GM23338 (cell line): Measurements from ENCODE around the gene GRK5. TPM values are rescaled to one million over a fixed set of nuclear protein-coding genes. Genes with fewer than 3 reads are reported as not detected.

ENCODE experiments used
- ATAC-seq: fragments of 200-7000 bp; cut with Tn5 transposase; 3 replicates; pipeline ENCODE4 v1.9.1; 2020
- DNase-seq: peaks from one replicate; pipeline ENCODE4 v3.0.0-alpha.2; 2015; ENCODE audit warnings: low spot score
- H2AFZ ChIP-seq: fragments of 200-600 bp; sonication (generic); 2 replicates; pipeline ENCODE4 v1.8.0; 2016; ENCODE audit warnings: antibody characterized with exemption, mild to moderate bottlenecking, moderate library complexity
- H3F3A ChIP-seq: fragments of 200-600 bp; sonication (generic); replicated peaks from 2 replicates; pipeline ENCODE4 v1.8.0; 2017; ENCODE audit warnings: antibody characterized with exemption, mixed run types, low read depth
- H3K27ac ChIP-seq: fragments of 200-600 bp; sonication (generic); 2 replicates; pipeline ENCODE4 v1.6.1; 2016; ENCODE audit warnings: low read depth
- H3K27me3 ChIP-seq: fragments of 200-600 bp; sonication (generic); 2 replicates; pipeline ENCODE4 v1.8.0; 2016; ENCODE audit warnings: mild to moderate bottlenecking, mixed run types, moderate library complexity; ENCODE audit not compliant: insufficient read depth
- H3K36me3 ChIP-seq: fragments of 200-600 bp; sonication (generic); 2 replicates; pipeline ENCODE4 v1.8.0; 2016; ENCODE audit warnings: mild to moderate bottlenecking; ENCODE audit not compliant: insufficient read depth
- H3K4me1 ChIP-seq: fragments of 200-600 bp; sonication (generic); 2 replicates; pipeline ENCODE4 v1.8.0; 2016; ENCODE audit warnings: mild to moderate bottlenecking, moderate library complexity; ENCODE audit not compliant: insufficient read depth
- H3K4me2 ChIP-seq: fragments of 200-600 bp; sonication (generic); 2 replicates; pipeline ENCODE4 v1.7.1; 2017; ENCODE audit warnings: mixed run types
- H3K4me3 ChIP-seq: fragments of 200-600 bp; sonication (generic); 2 replicates; pipeline ENCODE4 v1.6.1; 2016; ENCODE audit warnings: mixed run types
- H3K79me2 ChIP-seq: fragments of 200-600 bp; sonication (generic); replicated peaks from 2 replicates; pipeline ENCODE4 v1.8.0; 2017; ENCODE audit warnings: mild to moderate bottlenecking; ENCODE audit not compliant: insufficient read depth
- H3K9me2 ChIP-seq: fragments of 200-600 bp; sonication (generic); 2 replicates; pipeline ENCODE4 v1.8.0; 2017; ENCODE audit not compliant: insufficient read depth
- H4K20me1 ChIP-seq: fragments of 200-600 bp; sonication (generic); replicated peaks from 2 replicates; pipeline ENCODE4 v1.8.0; 2017; ENCODE audit warnings: mild to moderate bottlenecking; ENCODE audit not compliant: insufficient read depth
- H3K27ac Mint-ChIP-seq: 2 replicates; pipeline ENCODE4 v1.8.0; 2020; ENCODE audit warnings: inconsistent platforms, mild to moderate bottlenecking, moderate library complexity, mixed read lengths
- H3K27me3 Mint-ChIP-seq: 3 replicates; pipeline ENCODE4 v1.8.0; 2022; ENCODE audit warnings: low read depth, mild to moderate bottlenecking, moderate library complexity, mixed read lengths, inconsistent platforms; ENCODE audit not compliant: insufficient read depth, poor library complexity
- H3K36me3 Mint-ChIP-seq: 3 replicates; pipeline ENCODE4 v1.8.0; 2021; ENCODE audit warnings: low read depth, mild to moderate bottlenecking, inconsistent platforms, moderate library complexity, mixed read lengths
- H3K4me1 Mint-ChIP-seq: 3 replicates; pipeline ENCODE4 v1.8.0; 2020; ENCODE audit warnings: mild to moderate bottlenecking, inconsistent platforms, mixed read lengths
- H3K4me3 Mint-ChIP-seq: 3 replicates; pipeline ENCODE4 v1.8.0; 2021; ENCODE audit warnings: moderate library complexity, mild to moderate bottlenecking, inconsistent platforms, mixed read lengths
- H3K9me3 Mint-ChIP-seq: 3 replicates; pipeline ENCODE4 v1.8.0; 2020; ENCODE audit warnings: moderate library complexity, mild to moderate bottlenecking, inconsistent platforms, mixed read lengths
- CREB1 ChIP-seq: fragments of 250-450 bp; sonication (Bioruptor Pico); IDR thresholded peaks from 2 replicates; pipeline ENCODE4 v1.5.0; 2020; ENCODE audit warnings: low read depth, mild to moderate bottlenecking, moderate library complexity
- ETS1 ChIP-seq: IDR thresholded peaks from 2 replicates; pipeline ENCODE4 v1.6.1; 2016; ENCODE audit warnings: antibody characterized with exemption
- EZH2 ChIP-seq: fragments of 200-600 bp; sonication (generic); IDR thresholded peaks from one replicate; pipeline ENCODE4 v1.8.0; 2017; ENCODE audit warnings: antibody characterized with exemption, mild to moderate bottlenecking, low read depth; ENCODE audit not compliant: unreplicated experiment
- POLR2AphosphoS5 ChIP-seq: IDR thresholded peaks from 2 replicates; pipeline ENCODE4 v1.6.1; 2016; ENCODE audit warnings: antibody characterized with exemption, low read depth
- STAT1 ChIP-seq: IDR thresholded peaks from one replicate; pipeline ENCODE4 v1.6.1; 2016; ENCODE audit warnings: antibody characterized with exemption; ENCODE audit not compliant: unreplicated experiment
- ZNF331 ChIP-seq: fragments of 250-450 bp; sonication (Bioruptor Pico); IDR thresholded peaks from 2 replicates; pipeline ENCODE4 v1.5.0; 2020; ENCODE audit warnings: low read depth, mild to moderate bottlenecking, moderate library complexity
- polyA plus RNA-seq: library from polyadenylated mRNA; unstranded; fragments of >200 nt; fragmentation: Nextera tagmentation; extraction: Ambion mirVana; gene quantifications from 2 replicates; pipeline ENCODE4 v1.2.1, GENCODE V29; 2016
- total RNA-seq: library from RNA; depleted of rRNA; stranded (reverse); fragments of >200 nt; shearing (Covaris generic); gene quantifications from 2 replicates; pipeline ENCODE4 v1.2.3, GENCODE V29; 2014
- TF ChIP-seq, protein P1 (sequence below), 2 experiments: fragments of 200-600 bp in 1 of 2; sonication (generic) in 1 of 2; conservative IDR thresholded peaks; 2 replicates each; pipeline versions ENCODE4 v1.5.1 to v1.6.1; 2016 to 2017; ENCODE audit warnings: antibody characterized with exemption in 2 of 2, low read depth in 2 of 2, mild to moderate bottlenecking in 2 of 2, moderate library complexity in 1 of 2
- TF ChIP-seq, protein P2 (sequence below): fragments of 250-450 bp; sonication (Bioruptor Pico); IDR thresholded peaks from 2 replicates; pipeline ENCODE4 v1.5.0; 2020; ENCODE audit warnings: mild to moderate bottlenecking, moderate library complexity

GRK5 gene
- total and polyA plus RNA-seq, 2 experiments from 2014 or later: 0.53 to 2.0 TPM

DNA sequence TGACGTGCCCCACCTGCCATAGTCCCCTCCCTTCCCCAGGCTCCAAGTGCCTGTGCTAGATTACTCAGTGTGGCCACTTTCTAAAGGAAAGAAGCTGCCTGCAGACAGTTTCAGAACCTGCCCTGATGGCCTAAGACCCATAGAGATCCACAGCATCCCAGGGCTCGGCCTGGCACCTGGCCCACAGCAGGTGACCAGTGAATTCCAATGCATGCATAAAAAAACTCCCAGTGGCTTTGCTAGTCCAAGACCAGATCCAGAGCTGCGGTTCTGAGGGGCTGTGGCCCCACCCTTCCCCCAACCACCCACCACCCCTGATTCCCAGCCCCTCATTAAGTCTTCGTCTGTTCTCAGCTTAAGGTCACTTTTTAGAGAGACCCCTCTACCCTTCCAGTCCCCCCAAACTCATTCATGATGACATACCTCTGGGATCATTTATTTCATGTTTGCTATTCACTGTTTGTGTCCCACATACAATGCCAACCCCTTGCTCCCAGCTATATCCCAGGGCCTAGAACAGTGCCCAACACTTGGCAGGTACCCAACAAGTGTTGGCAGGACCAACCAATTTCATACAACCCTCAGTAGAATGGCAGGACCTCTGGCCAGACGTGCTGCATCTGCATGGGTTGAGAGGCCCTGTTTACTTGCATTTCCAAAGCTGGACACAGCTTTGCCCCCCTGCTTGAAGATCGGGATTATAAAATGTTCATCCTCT is 217.0 kb downstream of the GRK5 start:
- H2AFZ ChIP-seq: no peak overlapping the region
- Mint-ChIP-seq H3K36me3 (no peaks in the 10 kb centered on the region), H3K27me3 (peaks cover 7% of the 10 kb centered on the region), H3K4me1 (peaks cover 20% of the 10 kb centered on the region), H3K4me3 (no peak overlapping the region), H3K9me3 (no peaks in the 10 kb centered on the region), H3K27ac (no peak overlapping the region)
- H3K27me3 ChIP-seq: no peaks in the 10 kb centered on the region
- H3K27ac ChIP-seq: no peak overlapping the region
- TF ChIP-seq ZNF331 (no peak), STAT1 (no peak), ETS1 (no peak)
- TF ChIP-seq, protein P1, sequence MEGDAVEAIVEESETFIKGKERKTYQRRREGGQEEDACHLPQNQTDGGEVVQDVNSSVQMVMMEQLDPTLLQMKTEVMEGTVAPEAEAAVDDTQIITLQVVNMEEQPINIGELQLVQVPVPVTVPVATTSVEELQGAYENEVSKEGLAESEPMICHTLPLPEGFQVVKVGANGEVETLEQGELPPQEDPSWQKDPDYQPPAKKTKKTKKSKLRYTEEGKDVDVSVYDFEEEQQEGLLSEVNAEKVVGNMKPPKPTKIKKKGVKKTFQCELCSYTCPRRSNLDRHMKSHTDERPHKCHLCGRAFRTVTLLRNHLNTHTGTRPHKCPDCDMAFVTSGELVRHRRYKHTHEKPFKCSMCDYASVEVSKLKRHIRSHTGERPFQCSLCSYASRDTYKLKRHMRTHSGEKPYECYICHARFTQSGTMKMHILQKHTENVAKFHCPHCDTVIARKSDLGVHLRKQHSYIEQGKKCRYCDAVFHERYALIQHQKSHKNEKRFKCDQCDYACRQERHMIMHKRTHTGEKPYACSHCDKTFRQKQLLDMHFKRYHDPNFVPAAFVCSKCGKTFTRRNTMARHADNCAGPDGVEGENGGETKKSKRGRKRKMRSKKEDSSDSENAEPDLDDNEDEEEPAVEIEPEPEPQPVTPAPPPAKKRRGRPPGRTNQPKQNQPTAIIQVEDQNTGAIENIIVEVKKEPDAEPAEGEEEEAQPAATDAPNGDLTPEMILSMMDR (conservative IDR thresholded peaks at IDR 0.05; ENCODE audit: low read depth in 2 of 2): no peak
- no peaks in the 10 kb centered on the region for H3F3A ChIP-seq
- no peak overlapping the region for H3K4me2 ChIP-seq
- H3K9me2 ChIP-seq: no peaks in the 10 kb centered on the region
- DNase-seq: no peak
- peaks cover 7% of the 10 kb centered on the region for H3K4me1 ChIP-seq
- no peak overlapping the region for H3K4me3 ChIP-seq
- H3K79me2 ChIP-seq: no peaks in the 10 kb centered on the region
- ATAC-seq: no peak
- no peaks in the 10 kb centered on the region for H4K20me1 ChIP-seq
- H3K36me3 ChIP-seq: no peaks in the 10 kb centered on the region

DNA sequence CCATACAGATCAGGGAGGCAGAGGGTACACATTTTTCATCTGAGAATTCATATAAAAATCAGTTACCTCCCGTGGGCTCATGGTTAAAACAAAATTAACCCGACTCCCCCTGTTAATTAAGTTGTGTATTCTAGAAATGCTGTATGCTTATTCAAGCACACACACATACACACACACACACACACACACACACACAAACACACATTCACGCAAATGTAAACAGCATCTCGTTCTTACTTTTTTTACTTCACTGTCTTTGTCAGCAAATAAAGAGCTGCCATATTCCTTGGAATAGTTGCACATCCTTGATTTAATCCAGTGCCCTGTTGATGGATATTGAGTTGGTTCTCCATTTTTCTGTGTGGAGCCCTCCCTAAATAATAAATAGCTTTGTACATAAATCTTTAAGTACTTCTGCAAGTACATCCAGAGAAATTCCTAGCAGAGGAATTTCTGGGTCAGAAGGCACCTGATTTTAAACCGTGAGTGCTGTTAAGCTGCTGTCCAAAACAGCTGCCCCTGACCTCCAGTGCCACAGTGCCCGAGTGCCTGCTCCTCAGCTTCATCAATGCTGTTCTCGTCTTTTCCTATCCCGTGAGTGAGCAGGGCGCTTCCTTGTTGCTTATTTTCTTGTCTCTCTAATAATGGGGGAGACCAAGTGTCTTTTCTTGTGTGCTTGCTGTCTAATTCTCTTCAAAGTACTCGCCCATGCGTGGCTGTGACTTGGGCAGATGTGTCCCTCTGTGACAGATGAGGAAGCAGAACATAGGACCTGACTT is 217.9 kb downstream of the GRK5 start:
- Histone ChIP-seq H3K9me2 (no peaks in the 10 kb centered on the region), H3K4me1 (peaks cover 7% of the 10 kb centered on the region), H2AFZ (no peak overlapping the region), H3K36me3 (no peaks in the 10 kb centered on the region), H3K4me2 (no peak overlapping the region), H4K20me1 (no peaks in the 10 kb centered on the region), H3F3A (no peaks in the 10 kb centered on the region), H3K27me3 (no peaks in the 10 kb centered on the region), H3K27ac (no peak overlapping the region), H3K79me2 (no peaks in the 10 kb centered on the region), H3K4me3 (no peak overlapping the region)
- no peak overlapping the region for H3K27ac Mint-ChIP-seq
- ATAC-seq: no peak
- no peaks in the 10 kb centered on the region for H3K9me3 Mint-ChIP-seq
- H3K4me3 Mint-ChIP-seq: no peak overlapping the region
- no peak for DNase-seq
- H3K4me1 Mint-ChIP-seq: peaks cover 20% of the 10 kb centered on the region
- H3K27me3 Mint-ChIP-seq: peaks cover 3% of the 10 kb centered on the region
- no peaks in the 10 kb centered on the region for H3K36me3 Mint-ChIP-seq
- TF ChIP-seq, protein P2, sequence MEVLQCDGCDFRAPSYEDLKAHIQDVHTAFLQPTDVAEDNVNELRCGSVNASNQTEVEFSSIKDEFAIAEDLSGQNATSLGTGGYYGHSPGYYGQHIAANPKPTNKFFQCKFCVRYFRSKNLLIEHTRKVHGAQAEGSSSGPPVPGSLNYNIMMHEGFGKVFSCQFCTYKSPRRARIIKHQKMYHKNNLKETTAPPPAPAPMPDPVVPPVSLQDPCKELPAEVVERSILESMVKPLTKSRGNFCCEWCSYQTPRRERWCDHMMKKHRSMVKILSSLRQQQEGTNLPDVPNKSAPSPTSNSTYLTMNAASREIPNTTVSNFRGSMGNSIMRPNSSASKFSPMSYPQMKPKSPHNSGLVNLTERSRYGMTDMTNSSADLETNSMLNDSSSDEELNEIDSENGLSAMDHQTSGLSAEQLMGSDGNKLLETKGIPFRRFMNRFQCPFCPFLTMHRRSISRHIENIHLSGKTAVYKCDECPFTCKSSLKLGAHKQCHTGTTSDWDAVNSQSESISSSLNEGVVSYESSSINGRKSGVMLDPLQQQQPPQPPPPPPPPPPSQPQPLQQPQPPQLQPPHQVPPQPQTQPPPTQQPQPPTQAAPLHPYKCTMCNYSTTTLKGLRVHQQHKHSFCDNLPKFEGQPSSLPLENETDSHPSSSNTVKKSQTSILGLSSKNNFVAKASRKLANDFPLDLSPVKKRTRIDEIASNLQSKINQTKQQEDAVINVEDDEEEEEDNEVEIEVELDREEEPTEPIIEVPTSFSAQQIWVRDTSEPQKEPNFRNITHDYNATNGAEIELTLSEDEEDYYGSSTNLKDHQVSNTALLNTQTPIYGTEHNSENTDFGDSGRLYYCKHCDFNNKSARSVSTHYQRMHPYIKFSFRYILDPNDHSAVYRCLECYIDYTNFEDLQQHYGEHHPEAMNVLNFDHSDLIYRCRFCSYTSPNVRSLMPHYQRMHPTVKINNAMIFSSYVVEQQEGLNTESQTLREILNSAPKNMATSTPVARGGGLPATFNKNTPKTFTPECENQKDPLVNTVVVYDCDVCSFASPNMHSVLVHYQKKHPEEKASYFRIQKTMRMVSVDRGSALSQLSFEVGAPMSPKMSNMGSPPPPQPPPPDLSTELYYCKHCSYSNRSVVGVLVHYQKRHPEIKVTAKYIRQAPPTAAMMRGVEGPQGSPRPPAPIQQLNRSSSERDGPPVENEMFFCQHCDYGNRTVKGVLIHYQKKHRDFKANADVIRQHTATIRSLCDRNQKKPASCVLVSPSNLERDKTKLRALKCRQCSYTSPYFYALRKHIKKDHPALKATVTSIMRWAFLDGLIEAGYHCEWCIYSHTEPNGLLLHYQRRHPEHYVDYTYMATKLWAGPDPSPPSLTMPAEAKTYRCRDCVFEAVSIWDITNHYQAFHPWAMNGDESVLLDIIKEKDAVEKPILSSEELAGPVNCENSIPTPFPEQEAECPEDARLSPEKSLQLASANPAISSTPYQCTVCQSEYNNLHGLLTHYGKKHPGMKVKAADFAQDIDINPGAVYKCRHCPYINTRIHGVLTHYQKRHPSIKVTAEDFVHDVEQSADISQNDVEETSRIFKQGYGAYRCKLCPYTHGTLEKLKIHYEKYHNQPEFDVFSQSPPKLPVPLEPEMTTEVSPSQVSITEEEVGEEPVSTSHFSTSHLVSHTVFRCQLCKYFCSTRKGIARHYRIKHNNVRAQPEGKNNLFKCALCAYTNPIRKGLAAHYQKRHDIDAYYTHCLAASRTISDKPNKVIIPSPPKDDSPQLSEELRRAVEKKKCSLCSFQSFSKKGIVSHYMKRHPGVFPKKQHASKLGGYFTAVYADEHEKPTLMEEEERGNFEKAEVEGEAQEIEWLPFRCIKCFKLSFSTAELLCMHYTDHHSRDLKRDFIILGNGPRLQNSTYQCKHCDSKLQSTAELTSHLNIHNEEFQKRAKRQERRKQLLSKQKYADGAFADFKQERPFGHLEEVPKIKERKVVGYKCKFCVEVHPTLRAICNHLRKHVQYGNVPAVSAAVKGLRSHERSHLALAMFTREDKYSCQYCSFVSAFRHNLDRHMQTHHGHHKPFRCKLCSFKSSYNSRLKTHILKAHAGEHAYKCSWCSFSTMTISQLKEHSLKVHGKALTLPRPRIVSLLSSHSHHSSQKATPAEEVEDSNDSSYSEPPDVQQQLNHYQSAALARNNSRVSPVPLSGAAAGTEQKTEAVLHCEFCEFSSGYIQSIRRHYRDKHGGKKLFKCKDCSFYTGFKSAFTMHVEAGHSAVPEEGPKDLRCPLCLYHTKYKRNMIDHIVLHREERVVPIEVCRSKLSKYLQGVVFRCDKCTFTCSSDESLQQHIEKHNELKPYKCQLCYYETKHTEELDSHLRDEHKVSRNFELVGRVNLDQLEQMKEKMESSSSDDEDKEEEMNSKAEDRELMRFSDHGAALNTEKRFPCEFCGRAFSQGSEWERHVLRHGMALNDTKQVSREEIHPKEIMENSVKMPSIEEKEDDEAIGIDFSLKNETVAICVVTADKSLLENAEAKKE (CRISPR knock-in tag): no peak
- TF ChIP-seq, protein P1 (conservative IDR thresholded peaks at IDR 0.05; ENCODE audit: low read depth in 2 of 2): no peak
- TF ChIP-seq POLR2AphosphoS5 (no peak), CREB1 (CRISPR knock-in tag) (no peak), STAT1 (no peak), EZH2 (no peak)
